Activated naive CD8-positive, alpha-beta T cell treated with anti-CD3 and anti-CD28 coated beads for 36 hours (primary cell): ENCODE results near the gene HTR4. TPM values are rescaled to one million over a fixed set of nuclear protein-coding genes. Genes with fewer than 3 reads are reported as not detected.
"Not testable (repeated sequence)": the region's sequence is repeated elsewhere in the genome, so short reads cannot be mapped to it uniquely, and the experiment has no call there.

Experiments used
- DNase-seq: peaks from one replicate; pipeline ENCODE4 v3.0.0; 2021
- H3K27ac Mint-ChIP-seq: one replicate; pipeline ENCODE4 v1.8.0; 2022; ENCODE audit warnings: mild to moderate bottlenecking, moderate library complexity, mixed read lengths
- H3K27me3 Mint-ChIP-seq: one replicate; pipeline ENCODE4 v1.8.0; 2022; ENCODE audit warnings: mild to moderate bottlenecking, mixed read lengths
- H3K36me3 Mint-ChIP-seq: one replicate; pipeline ENCODE4 v1.8.0; 2021; ENCODE audit warnings: mild to moderate bottlenecking, mixed read lengths
- H3K4me1 Mint-ChIP-seq: one replicate; pipeline ENCODE4 v1.8.0; 2021; ENCODE audit warnings: mixed read lengths
- H3K4me3 Mint-ChIP-seq: one replicate; pipeline ENCODE4 v1.8.0; 2022; ENCODE audit warnings: mild to moderate bottlenecking, moderate library complexity, mixed read lengths
- H3K9me3 Mint-ChIP-seq: one replicate; pipeline ENCODE4 v1.8.0; 2022; ENCODE audit warnings: mixed read lengths
- total RNA-seq, 2 experiments: library from RNA; stranded (reverse); gene quantifications; one replicate each; pipeline ENCODE4 v1.2.3, GENCODE V29; 2021

The HTR4 gene
- total RNA-seq, 2 experiments from 2014 or later: not detected

GRCh38 chr5:148682058-148683026 lies 28.0 kb upstream of the HTR4 start:
- peaks cover 3% of the 10 kb centered on the region for H3K4me1 Mint-ChIP-seq
- H3K27ac Mint-ChIP-seq: no peak overlapping the region
- H3K27me3 Mint-ChIP-seq: peaks cover 15% of the 10 kb centered on the region
- no peak for DNase-seq
- H3K36me3 Mint-ChIP-seq: no peaks in the 10 kb centered on the region
- no peak overlapping the region for H3K4me3 Mint-ChIP-seq
- no peaks in the 10 kb centered on the region for H3K9me3 Mint-ChIP-seq

- Mint-ChIP-seq H3K27ac (no peak overlapping the region), H3K4me1 (peaks cover 3% of the 10 kb centered on the region), H3K9me3 (no peaks in the 10 kb centered on the region), H3K27me3 (peaks cover 6% of the 10 kb centered on the region), H3K4me3 (no peak overlapping the region), H3K36me3 (no peaks in the 10 kb centered on the region)
- no peak for DNase-seq
These were observed 27.1 kb upstream of the HTR4 start for GRCh38 chr5:148681157-148682057.

- H3K27me3 Mint-ChIP-seq: peaks cover 19% of the 10 kb centered on the region
- not testable (repeated sequence) for H3K4me1 Mint-ChIP-seq, H3K9me3 Mint-ChIP-seq, DNase-seq, H3K27ac Mint-ChIP-seq, H3K36me3 Mint-ChIP-seq, H3K4me3 Mint-ChIP-seq
These were observed 19.4 kb upstream of the HTR4 start for GRCh38 chr5:148673704-148674103.

- no peak for DNase-seq
- Mint-ChIP-seq H3K9me3 (no peaks in the 10 kb centered on the region), H3K27me3 (peaks cover 14% of the 10 kb centered on the region), H3K4me3 (no peak overlapping the region), H3K27ac (no peak overlapping the region), H3K4me1 (no peaks in the 10 kb centered on the region), H3K36me3 (no peaks in the 10 kb centered on the region)
These were observed 12.0 kb upstream of the HTR4 start for GRCh38 chr5:148666353-148666752.

GRCh38 chr5:148665431-148665830 lies 11.1 kb upstream of the HTR4 start:
- Mint-ChIP-seq H3K36me3 (no peaks in the 10 kb centered on the region), H3K4me1 (no peaks in the 10 kb centered on the region), H3K27ac (no peak overlapping the region), H3K9me3 (no peaks in the 10 kb centered on the region), H3K27me3 (peaks cover 15% of the 10 kb centered on the region), H3K4me3 (no peak overlapping the region)
- DNase-seq: no peak

GRCh38 chr5:148663509-148663908 lies 9.2 kb upstream of the HTR4 start:
- Mint-ChIP-seq H3K9me3 (no peaks in the 10 kb centered on the region), H3K27ac (no peak overlapping the region), H3K4me1 (no peaks in the 10 kb centered on the region), H3K27me3 (peaks cover 23% of the 10 kb centered on the region), H3K36me3 (no peaks in the 10 kb centered on the region), H3K4me3 (no peak overlapping the region)
- no peak for DNase-seq

- Mint-ChIP-seq H3K36me3 (no peaks in the 10 kb centered on the region), H3K9me3 (no peaks in the 10 kb centered on the region), H3K4me3 (no peak overlapping the region), H3K4me1 (no peaks in the 10 kb centered on the region), H3K27ac (no peak overlapping the region), H3K27me3 (peaks cover 36% of the 10 kb centered on the region)
- no peak for DNase-seq
These were observed 6.0 kb upstream of the HTR4 start for GRCh38 chr5:148660346-148660660.

GRCh38 chr5:148659641-148660345 lies 5.5 kb upstream of the HTR4 start:
- Mint-ChIP-seq H3K27me3 (peaks cover 41% of the 10 kb centered on the region), H3K27ac (no peak overlapping the region), H3K4me3 (no peak overlapping the region), H3K4me1 (no peaks in the 10 kb centered on the region), H3K9me3 (no peaks in the 10 kb centered on the region), H3K36me3 (no peaks in the 10 kb centered on the region)
- no peak for DNase-seq

- Mint-ChIP-seq H3K4me1 (no peaks in the 10 kb centered on the region), H3K36me3 (no peaks in the 10 kb centered on the region), H3K27me3 (peaks cover 52% of the 10 kb centered on the region), H3K27ac (no peak overlapping the region), H3K9me3 (no peaks in the 10 kb centered on the region), H3K4me3 (no peak overlapping the region)
- no peak for DNase-seq
These were observed 964 bp downstream of the HTR4 start for GRCh38 chr5:148653291-148653835.

GRCh38 chr5:148651528-148651927 lies 2.8 kb downstream of the HTR4 start:
- H3K27me3 Mint-ChIP-seq: peaks cover 54% of the 10 kb centered on the region
- H3K27ac Mint-ChIP-seq: no peak overlapping the region
- no peak for DNase-seq
- no peaks in the 10 kb centered on the region for H3K9me3 Mint-ChIP-seq
- H3K36me3 Mint-ChIP-seq: no peaks in the 10 kb centered on the region
- no peaks in the 10 kb centered on the region for H3K4me1 Mint-ChIP-seq
- H3K4me3 Mint-ChIP-seq: no peak overlapping the region

GRCh38 chr5:148645527-148645926 lies 8.8 kb downstream of the HTR4 start:
- Mint-ChIP-seq H3K36me3 (no peaks in the 10 kb centered on the region), H3K27ac (no peak overlapping the region), H3K4me3 (no peak overlapping the region), H3K4me1 (no peaks in the 10 kb centered on the region), H3K9me3 (no peaks in the 10 kb centered on the region), H3K27me3 (peaks cover 28% of the 10 kb centered on the region)
- no peak for DNase-seq

- peaks cover 30% of the 10 kb centered on the region for H3K27me3 Mint-ChIP-seq
- H3K9me3 Mint-ChIP-seq: no peaks in the 10 kb centered on the region
- DNase-seq: no peak
- no peaks in the 10 kb centered on the region for H3K36me3 Mint-ChIP-seq
- no peaks in the 10 kb centered on the region for H3K4me1 Mint-ChIP-seq
- H3K4me3 Mint-ChIP-seq: no peak overlapping the region
- H3K27ac Mint-ChIP-seq: no peak overlapping the region
These were observed 12.6 kb downstream of the HTR4 start for GRCh38 chr5:148641735-148642134.

- Mint-ChIP-seq H3K27me3 (peaks cover 20% of the 10 kb centered on the region), H3K4me1 (no peaks in the 10 kb centered on the region), H3K9me3 (no peaks in the 10 kb centered on the region), H3K27ac (no peak overlapping the region), H3K36me3 (no peaks in the 10 kb centered on the region), H3K4me3 (no peak overlapping the region)
- no peak for DNase-seq
These were observed 13.9 kb downstream of the HTR4 start for GRCh38 chr5:148640471-148640870.

GRCh38 chr5:148639081-148639480 lies 15.2 kb downstream of the HTR4 start:
- H3K36me3 Mint-ChIP-seq: no peaks in the 10 kb centered on the region
- no peak overlapping the region for H3K27ac Mint-ChIP-seq
- no peaks in the 10 kb centered on the region for H3K9me3 Mint-ChIP-seq
- no peak for DNase-seq
- H3K27me3 Mint-ChIP-seq: peaks cover 17% of the 10 kb centered on the region
- no peaks in the 10 kb centered on the region for H3K4me1 Mint-ChIP-seq
- no peak overlapping the region for H3K4me3 Mint-ChIP-seq

- peaks cover 11% of the 10 kb centered on the region for H3K4me1 Mint-ChIP-seq
- H3K4me3 Mint-ChIP-seq: no peak overlapping the region
- H3K27me3 Mint-ChIP-seq: peaks cover 23% of the 10 kb centered on the region
- H3K9me3 Mint-ChIP-seq: no peaks in the 10 kb centered on the region
- H3K27ac Mint-ChIP-seq: no peak overlapping the region
- no peak for DNase-seq
- H3K36me3 Mint-ChIP-seq: no peaks in the 10 kb centered on the region
These were observed 18.0 kb downstream of the HTR4 start for GRCh38 chr5:148636353-148636752.
